ENCODE data around the gene CFAP221.
"Not testable (repeated sequence)": the region's sequence is repeated elsewhere in the genome, so short reads cannot be mapped to it uniquely, and the experiment has no call there.

Gene CFAP221

DNA sequence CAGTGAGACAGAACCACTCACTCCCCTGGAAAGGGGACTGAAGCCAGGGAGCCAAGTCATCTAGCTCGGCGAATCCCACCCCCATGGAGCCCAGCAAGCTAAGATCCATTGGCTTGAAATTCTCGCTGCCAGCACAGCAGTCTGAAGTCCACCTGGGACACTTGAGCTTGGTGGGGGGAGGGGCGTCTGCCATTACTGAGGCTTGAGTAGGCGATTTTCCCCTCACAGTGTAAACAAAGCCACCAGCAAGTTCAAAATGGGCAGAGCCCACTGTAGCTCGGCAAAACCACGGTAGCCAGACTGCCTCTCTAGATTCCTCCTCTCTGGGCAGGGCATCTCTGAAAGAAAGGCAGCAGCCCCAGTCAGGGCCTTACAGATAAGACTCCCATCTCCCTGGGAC lies 74.5 kb downstream of the CFAP221 start:
- H3K18ac ChIP-seq (ENCODE audit: low read depth in 1 of 2, low read length in 2 of 2), result not testable (repeated sequence)

DNA sequence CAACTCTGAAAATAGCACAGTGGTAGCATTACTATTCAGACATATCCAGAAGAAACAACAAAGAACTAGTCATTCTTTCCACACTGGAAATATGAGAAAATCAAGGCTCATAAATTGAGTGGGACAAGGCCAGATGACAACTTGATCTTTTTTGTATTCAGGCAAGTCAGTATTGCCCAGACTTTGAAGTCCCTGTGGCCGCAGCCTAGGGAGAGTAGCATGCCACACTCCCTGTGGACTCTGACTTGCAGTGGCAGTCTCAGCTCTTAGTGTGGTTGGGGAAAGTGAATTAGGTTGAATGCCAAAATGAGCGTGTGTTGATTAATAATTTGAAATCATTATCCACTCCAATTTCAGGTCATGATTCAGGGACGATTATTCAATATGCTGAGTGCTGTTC lies 81.0 kb downstream of the CFAP221 start:
- Histone ChIP-seq H3K4me2 (ENCODE audit: low read length, poor library complexity, severe bottlenecking) (no peak overlapping the region), H3K9ac (ENCODE audit: low read length) (no peak overlapping the region), H3K4me1 (ENCODE audit: control insufficient read depth, insufficient read depth, low read depth, low read length) (peaks cover 3% of the 10 kb centered on the region), H2BK12ac (ENCODE audit: low read length in 2 of 2) (no peak overlapping the region), H2BK120ac (ENCODE audit: low read depth, low read length) (no peak overlapping the region), H3K79me1 (replicated peaks; ENCODE audit: low read length, poor library complexity, severe bottlenecking) (no peaks in the 10 kb centered on the region), H2BK5ac (ENCODE audit: low read depth, low read length, poor library complexity, severe bottlenecking) (no peak overlapping the region), H3K36me3 (ENCODE audit: control insufficient read depth in 1 of 2, insufficient read depth in 2 of 2, low read depth in 1 of 2, low read length in 2 of 2) (no peaks in the 10 kb centered on the region), H3K27me3 (ENCODE audit: control insufficient read depth in 1 of 2, insufficient read depth in 1 of 2, low read length in 2 of 2) (peaks cover 9 to 13% of the 10 kb centered on the region in 2 experiments), H3K14ac (ENCODE audit: low read length in 2 of 2) (no peak overlapping the region), H3K27ac (ENCODE audit: low read length, poor library complexity, severe bottlenecking) (no peak overlapping the region), H3K4ac (ENCODE audit: low read depth in 1 of 2, low read length in 2 of 2) (no peak overlapping the region), H4K91ac (ENCODE audit: low read length) (no peak overlapping the region), H2AK5ac (ENCODE audit: low read length, severe bottlenecking) (no peak overlapping the region), H3K9me3 (ENCODE audit: control insufficient read depth, low read length) (no peaks in the 10 kb centered on the region), H3K23ac (ENCODE audit: low read length in 2 of 2) (no peak overlapping the region), H2BK15ac (ENCODE audit: low read depth, poor library complexity, severe bottlenecking) (no peak overlapping the region), H4K8ac (ENCODE audit: low read length) (no peak overlapping the region), H3K18ac (ENCODE audit: low read depth in 1 of 2, low read length in 2 of 2) (no peak overlapping the region), H2AFZ (ENCODE audit: low read depth, low read length) (no peak overlapping the region), H3K4me3 (ENCODE audit: insufficient read depth in 1 of 2, low read depth in 1 of 2, low read length in 2 of 2) (no peak overlapping the region)
- no peak for DNase-seq
- WGBS, result 90% methylated on average over 3 of the region's 3 CpGs

More for the DNA sequence above, 74.5 kb downstream of the CFAP221 start:
- H3K14ac ChIP-seq (ENCODE audit: low read length in 2 of 2); H3K27ac ChIP-seq (ENCODE audit: low read length, poor library complexity, severe bottlenecking); H2AFZ ChIP-seq (ENCODE audit: low read depth, low read length); H4K91ac ChIP-seq (ENCODE audit: low read length); DNase-seq; H3K36me3 ChIP-seq (ENCODE audit: control insufficient read depth in 1 of 2, insufficient read depth in 2 of 2, low read depth in 1 of 2, low read length in 2 of 2); H3K4me3 ChIP-seq (ENCODE audit: insufficient read depth in 1 of 2, low read depth in 1 of 2, low read length in 2 of 2); H3K9ac ChIP-seq (ENCODE audit: low read length); H2BK120ac ChIP-seq (ENCODE audit: low read depth, low read length); H3K4me2 ChIP-seq (ENCODE audit: low read length, poor library complexity, severe bottlenecking); H2BK12ac ChIP-seq (ENCODE audit: low read length in 2 of 2); H3K79me1 ChIP-seq (replicated peaks; ENCODE audit: low read length, poor library complexity, severe bottlenecking); H3K4me1 ChIP-seq (ENCODE audit: control insufficient read depth, insufficient read depth, low read depth, low read length); H4K8ac ChIP-seq (ENCODE audit: low read length); H2AK5ac ChIP-seq (ENCODE audit: low read length, severe bottlenecking); H2BK5ac ChIP-seq (ENCODE audit: low read depth, low read length, poor library complexity, severe bottlenecking); H2BK15ac ChIP-seq (ENCODE audit: low read depth, poor library complexity, severe bottlenecking); H3K4ac ChIP-seq (ENCODE audit: low read depth in 1 of 2, low read length in 2 of 2); H3K23ac ChIP-seq (ENCODE audit: low read length in 2 of 2): not testable (repeated sequence)
- Histone ChIP-seq H3K27me3 (ENCODE audit: control insufficient read depth in 1 of 2, insufficient read depth in 1 of 2, low read length in 2 of 2) (peaks cover 9 to 27% of the 10 kb centered on the region in 2 experiments), H3K9me3 (ENCODE audit: control insufficient read depth, low read length) (peaks cover 18% of the 10 kb centered on the region)
- WGBS, result 56% methylated on average over 7 of the region's 7 CpGs

DNA sequence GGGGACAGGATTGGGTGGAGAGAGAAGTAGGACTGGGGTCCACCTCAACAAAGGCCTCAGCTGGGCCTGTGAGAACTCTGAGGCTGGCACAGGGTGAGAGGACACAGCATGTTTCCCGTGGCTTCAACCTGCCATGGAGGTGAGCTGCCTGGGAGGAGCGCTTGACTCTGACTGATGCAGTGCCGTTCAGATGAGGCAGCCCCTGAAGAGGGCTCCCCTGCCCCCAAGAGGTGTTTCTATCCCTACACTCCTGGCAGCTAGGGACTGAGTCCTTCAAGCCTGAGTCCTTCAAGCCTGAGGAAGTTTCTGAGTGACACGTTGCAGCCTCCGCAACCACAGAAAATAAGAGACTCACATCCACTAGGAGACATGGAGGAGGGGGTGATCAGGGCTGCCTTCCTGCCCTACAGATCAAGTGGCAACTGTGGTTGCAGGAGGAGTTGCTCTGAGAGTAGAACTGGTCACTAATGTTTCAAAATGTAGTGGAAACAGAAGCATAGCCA lies 85.1 kb downstream of the CFAP221 start:
- H2BK120ac ChIP-seq (ENCODE audit: low read depth, low read length), result no peak overlapping the region
- no peaks in the 10 kb centered on the region for H3K79me1 ChIP-seq (replicated peaks; ENCODE audit: low read length, poor library complexity, severe bottlenecking)
- no peak overlapping the region for H4K8ac ChIP-seq (ENCODE audit: low read length)
- no peak overlapping the region for H3K4ac ChIP-seq (ENCODE audit: low read depth in 1 of 2, low read length in 2 of 2)
- H2BK15ac ChIP-seq (ENCODE audit: low read depth, poor library complexity, severe bottlenecking), result no peak overlapping the region
- 75% methylated on average over 5 of the region's 5 CpGs for WGBS
- H3K9me3 ChIP-seq (ENCODE audit: control insufficient read depth, low read length), result no peaks in the 10 kb centered on the region
- no peak overlapping the region for H2BK12ac ChIP-seq (ENCODE audit: low read length in 2 of 2)
- H3K14ac ChIP-seq (ENCODE audit: low read length in 2 of 2), result no peak overlapping the region
- H2BK5ac ChIP-seq (ENCODE audit: low read depth, low read length, poor library complexity, severe bottlenecking), result no peak overlapping the region
- DNase-seq, result no peak
- H3K4me2 ChIP-seq (ENCODE audit: low read length, poor library complexity, severe bottlenecking), result no peak overlapping the region
- no peaks in the 10 kb centered on the region for H3K36me3 ChIP-seq (ENCODE audit: control insufficient read depth in 1 of 2, insufficient read depth in 2 of 2, low read depth in 1 of 2, low read length in 2 of 2)
- H3K27me3 ChIP-seq (ENCODE audit: control insufficient read depth in 1 of 2, insufficient read depth in 1 of 2, low read length in 2 of 2), result peaks cover 9 to 18% of the 10 kb centered on the region in 2 experiments
- H3K18ac ChIP-seq (ENCODE audit: low read depth in 1 of 2, low read length in 2 of 2), result no peak overlapping the region
- no peak overlapping the region for H3K4me3 ChIP-seq (ENCODE audit: insufficient read depth in 1 of 2, low read depth in 1 of 2, low read length in 2 of 2)
- peaks cover 3% of the 10 kb centered on the region for H3K4me1 ChIP-seq (ENCODE audit: control insufficient read depth, insufficient read depth, low read depth, low read length)
- no peak overlapping the region for H2AFZ ChIP-seq (ENCODE audit: low read depth, low read length)
- H3K27ac ChIP-seq (ENCODE audit: low read length, poor library complexity, severe bottlenecking), result no peak overlapping the region
- no peak overlapping the region for H4K91ac ChIP-seq (ENCODE audit: low read length)
- H3K23ac ChIP-seq (ENCODE audit: low read length in 2 of 2), result no peak overlapping the region
- no peak overlapping the region for H3K9ac ChIP-seq (ENCODE audit: low read length)
- H2AK5ac ChIP-seq (ENCODE audit: low read length, severe bottlenecking), result no peak overlapping the region

DNA sequence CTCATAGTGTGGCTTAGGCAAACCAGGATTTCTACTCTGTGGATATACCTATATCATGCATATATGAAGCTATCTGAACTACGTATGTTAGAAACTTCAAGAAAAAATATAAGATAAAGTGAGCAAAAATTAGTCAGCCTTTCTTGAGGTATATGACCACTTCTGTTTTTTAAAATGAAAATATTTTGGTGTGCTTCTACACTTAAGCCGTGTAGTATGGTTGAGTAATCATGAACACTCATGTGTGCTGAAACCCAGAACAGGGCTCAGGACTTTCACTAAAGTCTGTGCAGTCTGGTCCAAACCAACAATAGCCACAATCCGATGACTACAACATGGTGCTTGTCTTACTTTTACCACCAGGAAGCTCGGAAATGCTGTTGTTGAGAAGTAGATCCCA lies 85.9 kb downstream of the CFAP221 start:
- Histone ChIP-seq H2BK15ac (ENCODE audit: low read depth, poor library complexity, severe bottlenecking) (no peak overlapping the region), H3K23ac (ENCODE audit: low read length in 2 of 2) (no peak overlapping the region), H3K79me1 (replicated peaks; ENCODE audit: low read length, poor library complexity, severe bottlenecking) (no peaks in the 10 kb centered on the region), H2BK5ac (ENCODE audit: low read depth, low read length, poor library complexity, severe bottlenecking) (no peak overlapping the region), H3K4me3 (ENCODE audit: insufficient read depth in 1 of 2, low read depth in 1 of 2, low read length in 2 of 2) (no peak overlapping the region), H3K9ac (ENCODE audit: low read length) (no peak overlapping the region), H3K4ac (ENCODE audit: low read depth in 1 of 2, low read length in 2 of 2) (no peak overlapping the region), H2BK120ac (ENCODE audit: low read depth, low read length) (no peak overlapping the region), H3K27me3 (ENCODE audit: control insufficient read depth in 1 of 2, insufficient read depth in 1 of 2, low read length in 2 of 2) (peaks cover 9 to 18% of the 10 kb centered on the region in 2 experiments), H3K36me3 (ENCODE audit: control insufficient read depth in 1 of 2, insufficient read depth in 2 of 2, low read depth in 1 of 2, low read length in 2 of 2) (no peaks in the 10 kb centered on the region), H3K27ac (ENCODE audit: low read length, poor library complexity, severe bottlenecking) (no peak overlapping the region), H2AK5ac (ENCODE audit: low read length, severe bottlenecking) (no peak overlapping the region), H2AFZ (ENCODE audit: low read depth, low read length) (no peak overlapping the region), H4K91ac (ENCODE audit: low read length) (no peak overlapping the region), H2BK12ac (ENCODE audit: low read length in 2 of 2) (no peak overlapping the region), H3K14ac (ENCODE audit: low read length in 2 of 2) (no peak overlapping the region), H3K4me1 (ENCODE audit: control insufficient read depth, insufficient read depth, low read depth, low read length) (peaks cover 3% of the 10 kb centered on the region), H3K4me2 (ENCODE audit: low read length, poor library complexity, severe bottlenecking) (no peak overlapping the region), H3K18ac (ENCODE audit: low read depth in 1 of 2, low read length in 2 of 2) (no peak overlapping the region), H3K9me3 (ENCODE audit: control insufficient read depth, low read length) (no peaks in the 10 kb centered on the region), H4K8ac (ENCODE audit: low read length) (no peak overlapping the region)
- no peak for DNase-seq
- 82% methylated on average over 3 of the region's 4 CpGs for WGBS
